Measurements from ENCODE around the gene L3MBTL3.

L3MBTL3 gene

GRCh38 chr6:130018744-130019325, 454 bp downstream of the L3MBTL3 start:
- peaks cover 36% of the 10 kb centered on the region for H3K4me1 Mint-ChIP-seq
- no peaks in the 10 kb centered on the region for H3K27me3 Mint-ChIP-seq
- peak overlapping the region; percentile 93 for H3K27ac Mint-ChIP-seq
- peaks cover 4% of the 10 kb centered on the region for H3K36me3 Mint-ChIP-seq
- no peaks in the 10 kb centered on the region for H3K9me3 Mint-ChIP-seq
- H3K4me3 Mint-ChIP-seq = peak overlapping the region; percentile 100

GRCh38 chr6:130019326-130020072, 1.1 kb downstream of the L3MBTL3 start:
- Mint-ChIP-seq H3K9me3 (no peaks in the 10 kb centered on the region), H3K27ac (peak overlapping the region; percentile 70), H3K4me3 (peak overlapping the region; percentile 88)

GRCh38 chr6:130020073-130020906, 1.9 kb downstream of the L3MBTL3 start:
- no peaks in the 10 kb centered on the region for H3K27me3 Mint-ChIP-seq
- peak overlapping the region; percentile 96 for H3K4me3 Mint-ChIP-seq
- H3K4me1 Mint-ChIP-seq = peaks cover 50% of the 10 kb centered on the region
- no peaks in the 10 kb centered on the region for H3K9me3 Mint-ChIP-seq
- H3K27ac Mint-ChIP-seq = peak overlapping the region; percentile 59
- peaks cover 13% of the 10 kb centered on the region for H3K36me3 Mint-ChIP-seq

More at GRCh38 chr6:130019326-130020072, 1.1 kb downstream of the L3MBTL3 start:
- H3K27me3 Mint-ChIP-seq = no peaks in the 10 kb centered on the region
- H3K36me3 Mint-ChIP-seq = peaks cover 6% of the 10 kb centered on the region
- H3K4me1 Mint-ChIP-seq = peaks cover 42% of the 10 kb centered on the region

GRCh38 chr6:130020907-130021629, 2.7 kb downstream of the L3MBTL3 start:
- peaks cover 19% of the 10 kb centered on the region for H3K36me3 Mint-ChIP-seq
- H3K27me3 Mint-ChIP-seq = no peaks in the 10 kb centered on the region
- H3K27ac Mint-ChIP-seq = peak overlapping the region; percentile 93
- H3K4me1 Mint-ChIP-seq = peaks cover 58% of the 10 kb centered on the region
- no peaks in the 10 kb centered on the region for H3K9me3 Mint-ChIP-seq
- peak overlapping the region; percentile 96 for H3K4me3 Mint-ChIP-seq

GRCh38 chr6:130026859-130027258, 8.5 kb downstream of the L3MBTL3 start:
- no peak overlapping the region for H3K4me3 Mint-ChIP-seq
- H3K9me3 Mint-ChIP-seq = no peaks in the 10 kb centered on the region
- peaks cover 89% of the 10 kb centered on the region for H3K4me1 Mint-ChIP-seq
- peaks cover 21% of the 10 kb centered on the region for H3K36me3 Mint-ChIP-seq
- no peaks in the 10 kb centered on the region for H3K27me3 Mint-ChIP-seq
- H3K27ac Mint-ChIP-seq = peak overlapping the region; percentile 90

- peaks cover 21% of the 10 kb centered on the region for H3K36me3 Mint-ChIP-seq
- H3K4me3 Mint-ChIP-seq = peak overlapping the region; percentile 62
- no peaks in the 10 kb centered on the region for H3K27me3 Mint-ChIP-seq
- no peaks in the 10 kb centered on the region for H3K9me3 Mint-ChIP-seq
- peaks cover 87% of the 10 kb centered on the region for H3K4me1 Mint-ChIP-seq
- H3K27ac Mint-ChIP-seq = peak overlapping the region; percentile 82
These were observed 9.6 kb downstream of the L3MBTL3 start for GRCh38 chr6:130027948-130028347.

GRCh38 chr6:130029163-130029562, 10.8 kb downstream of the L3MBTL3 start:
- Mint-ChIP-seq H3K27ac (peak overlapping the region; percentile 82), H3K36me3 (peaks cover 20% of the 10 kb centered on the region), H3K27me3 (no peaks in the 10 kb centered on the region), H3K9me3 (no peaks in the 10 kb centered on the region), H3K4me1 (peaks cover 85% of the 10 kb centered on the region), H3K4me3 (peak overlapping the region; percentile 62)

GRCh38 chr6:130032758-130033340, 14.5 kb downstream of the L3MBTL3 start:
- Mint-ChIP-seq H3K27ac (no peak overlapping the region), H3K4me1 (peaks cover 83% of the 10 kb centered on the region), H3K4me3 (peak overlapping the region; percentile 23), H3K9me3 (no peaks in the 10 kb centered on the region), H3K36me3 (peaks cover 14% of the 10 kb centered on the region), H3K27me3 (no peaks in the 10 kb centered on the region)

GRCh38 chr6:130033949-130034348, 15.6 kb downstream of the L3MBTL3 start:
- Mint-ChIP-seq H3K36me3 (peaks cover 14% of the 10 kb centered on the region), H3K9me3 (no peaks in the 10 kb centered on the region), H3K27me3 (no peaks in the 10 kb centered on the region), H3K4me3 (peak overlapping the region; percentile 51), H3K4me1 (peaks cover 80% of the 10 kb centered on the region), H3K27ac (peak overlapping the region; percentile 82)

GRCh38 chr6:130034378-130035146, 16.2 kb downstream of the L3MBTL3 start:
- Mint-ChIP-seq H3K9me3 (no peaks in the 10 kb centered on the region), H3K27me3 (no peaks in the 10 kb centered on the region), H3K36me3 (peaks cover 14% of the 10 kb centered on the region), H3K4me1 (peaks cover 79% of the 10 kb centered on the region), H3K4me3 (peak overlapping the region; percentile 51), H3K27ac (peak overlapping the region; percentile 82)

GRCh38 chr6:130035211-130035610, 16.8 kb downstream of the L3MBTL3 start:
- peaks cover 14% of the 10 kb centered on the region for H3K36me3 Mint-ChIP-seq
- peaks cover 78% of the 10 kb centered on the region for H3K4me1 Mint-ChIP-seq
- no peaks in the 10 kb centered on the region for H3K9me3 Mint-ChIP-seq
- peak overlapping the region; percentile 48 for H3K27ac Mint-ChIP-seq
- no peak overlapping the region for H3K4me3 Mint-ChIP-seq
- H3K27me3 Mint-ChIP-seq = no peaks in the 10 kb centered on the region

- no peaks in the 10 kb centered on the region for H3K9me3 Mint-ChIP-seq
- peaks cover 82% of the 10 kb centered on the region for H3K4me1 Mint-ChIP-seq
- peaks cover 16% of the 10 kb centered on the region for H3K36me3 Mint-ChIP-seq
- H3K27me3 Mint-ChIP-seq = no peaks in the 10 kb centered on the region
- H3K27ac Mint-ChIP-seq = no peak overlapping the region
- H3K4me3 Mint-ChIP-seq = no peak overlapping the region
These were observed 18.9 kb downstream of the L3MBTL3 start for GRCh38 chr6:130037207-130037811.

GRCh38 chr6:130041594-130041993, 23.2 kb downstream of the L3MBTL3 start:
- H3K9me3 Mint-ChIP-seq = no peaks in the 10 kb centered on the region
- H3K27ac Mint-ChIP-seq = no peak overlapping the region
- H3K4me3 Mint-ChIP-seq = no peak overlapping the region
- peaks cover 61% of the 10 kb centered on the region for H3K4me1 Mint-ChIP-seq
- H3K36me3 Mint-ChIP-seq = peaks cover 12% of the 10 kb centered on the region
- H3K27me3 Mint-ChIP-seq = no peaks in the 10 kb centered on the region

- Mint-ChIP-seq H3K36me3 (peaks cover 12% of the 10 kb centered on the region), H3K27me3 (no peaks in the 10 kb centered on the region), H3K27ac (no peak overlapping the region), H3K9me3 (no peaks in the 10 kb centered on the region), H3K4me3 (no peak overlapping the region), H3K4me1 (peaks cover 55% of the 10 kb centered on the region)
These were observed 25.0 kb downstream of the L3MBTL3 start for GRCh38 chr6:130043344-130043743.

All from activated naive CD4-positive, alpha-beta T cell treated with anti-CD3 and anti-CD28 coated beads, Interleukin-2, amount 50 U/mL, for 24 hours (primary cell).